Measurements from ENCODE around the gene SRRM5. TPM values are rescaled to one million over a fixed set of nuclear protein-coding genes. Genes with fewer than 3 reads are reported as not detected.
A peak's percentile ranks its signal among the peaks of the same experiment; 100 is the strongest.

Gene SRRM5
- total RNA-seq, 1 donor from 2014 or later, result 0.38 TPM

GRCh38 chr19:43607238-43608205 is 4.4 kb upstream of the SRRM5 start:
- intact Hi-C loops (cut with DNase I), result no loop called here

GRCh38 chr19:43609872-43610271 is 2.0 kb upstream of the SRRM5 start:
- intact Hi-C loops (cut with DNase I), result no loop called here
- no peak for DNase-seq (ENCODE audit: low spot score)

More at GRCh38 chr19:43607238-43608205, 4.4 kb upstream of the SRRM5 start:
- DNase-seq (ENCODE audit: low spot score), result no peak

GRCh38 chr19:43610493-43610892 is 1.4 kb upstream of the SRRM5 start:
- DNase-seq (ENCODE audit: low spot score), result no peak
- intact Hi-C loops (cut with DNase I), result no loop called here

GRCh38 chr19:43612374-43612773 is 486 bp downstream of the SRRM5 start:
- no peak for DNase-seq (ENCODE audit: low spot score)
- intact Hi-C loops (cut with DNase I), result no loop called here

- intact Hi-C loops (cut with DNase I), result no loop called here
- DNase-seq (ENCODE audit: low spot score), result no peak
These were observed 4.4 kb downstream of the SRRM5 start for GRCh38 chr19:43616306-43616705.

GRCh38 chr19:43616954-43617353 is 5.1 kb downstream of the SRRM5 start:
- intact Hi-C loops (cut with DNase I), result no loop called here
- DNase-seq (ENCODE audit: low spot score), result no peak

DNA sequence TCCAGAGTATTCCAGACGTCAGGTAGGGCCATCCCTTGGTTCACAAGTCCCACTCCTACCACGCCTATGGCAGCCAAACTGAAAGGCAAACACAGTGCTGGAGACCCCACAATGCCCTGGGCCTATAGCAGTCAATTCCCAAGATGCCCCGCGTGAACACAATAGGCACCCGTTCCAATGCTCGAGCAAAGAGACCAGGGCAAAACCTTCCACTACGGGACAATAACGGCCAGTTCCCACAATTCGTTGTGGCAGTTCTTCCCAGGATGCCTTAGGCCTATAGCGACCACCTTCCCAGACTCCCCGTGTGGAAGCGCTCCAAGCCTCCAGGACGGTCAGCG is 7.0 kb downstream of the SRRM5 start:
- no peak for DNase-seq (ENCODE audit: low spot score)
- intact Hi-C loops (cut with DNase I), result loop anchor here (1.0 kb wide), 1 partner anchor 23 kb away; the partner anchor contains the start of genes IRGQ and ZNF576

- intact Hi-C loops (cut with DNase I), result loop anchor here (1.0 kb wide), 1 partner anchor 23 kb away; the partner anchor contains the start of genes IRGQ and ZNF576
These were observed 7.6 kb downstream of the SRRM5 start, which contains the start of gene ZNF428 for GRCh38 chr19:43619262-43620060. TSS of gene ZNF428 (minus strand) at chr19:43619629. CDS start at chr19:43614304, 5,325 bp downstream.

DNA sequence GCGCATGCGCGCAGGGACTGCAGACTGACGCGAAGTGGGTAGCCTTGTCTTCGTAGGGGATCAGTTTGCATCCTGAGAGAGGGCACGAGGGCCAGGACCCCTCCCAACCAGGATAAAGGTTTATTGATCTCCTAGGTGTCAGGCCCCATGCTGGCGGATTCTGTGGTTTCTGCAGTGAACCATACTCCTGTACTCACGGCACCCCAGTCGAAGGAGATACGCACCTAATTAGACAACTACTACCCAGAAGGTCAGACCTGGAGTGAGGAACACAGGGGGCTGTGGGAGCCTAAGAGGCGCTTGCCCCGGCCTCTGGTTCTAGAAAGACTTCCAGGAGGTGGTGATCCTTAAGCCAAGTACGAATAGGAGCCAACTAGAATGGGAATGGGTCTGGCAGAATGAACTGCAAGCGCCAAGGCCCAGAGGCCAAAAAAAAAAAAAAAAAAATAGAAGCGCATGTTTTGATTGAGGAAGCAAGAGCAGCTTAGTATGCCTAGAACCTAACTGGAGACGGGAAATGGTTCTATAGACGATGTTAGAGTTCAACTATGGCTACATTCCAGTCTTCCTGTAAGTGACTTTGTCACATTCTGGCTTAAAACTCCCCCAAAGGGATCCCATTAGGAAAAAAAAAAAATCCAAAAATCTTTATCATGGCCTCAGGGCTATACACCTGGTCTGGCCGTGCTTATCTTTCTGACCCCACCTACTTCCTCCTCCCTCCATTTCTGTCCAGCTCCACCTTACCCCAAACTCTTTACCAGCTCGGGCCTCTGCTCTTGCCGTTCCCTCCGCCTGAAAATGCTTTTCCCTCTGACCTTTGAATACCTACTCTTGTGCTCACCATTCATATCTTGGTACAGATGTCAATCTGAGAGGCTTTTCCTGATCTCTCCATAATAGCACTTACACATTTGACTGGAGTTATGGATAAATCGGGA is 8.4 kb downstream of the SRRM5 start:
- no peak for DNase-seq (ENCODE audit: low spot score)
- intact Hi-C loops (cut with DNase I), result no loop called here

More at GRCh38 chr19:43619262-43620060, 7.6 kb downstream of the SRRM5 start, which contains the start of gene ZNF428:
- DNase-seq (ENCODE audit: low spot score), result peak; percentile 92

DNA sequence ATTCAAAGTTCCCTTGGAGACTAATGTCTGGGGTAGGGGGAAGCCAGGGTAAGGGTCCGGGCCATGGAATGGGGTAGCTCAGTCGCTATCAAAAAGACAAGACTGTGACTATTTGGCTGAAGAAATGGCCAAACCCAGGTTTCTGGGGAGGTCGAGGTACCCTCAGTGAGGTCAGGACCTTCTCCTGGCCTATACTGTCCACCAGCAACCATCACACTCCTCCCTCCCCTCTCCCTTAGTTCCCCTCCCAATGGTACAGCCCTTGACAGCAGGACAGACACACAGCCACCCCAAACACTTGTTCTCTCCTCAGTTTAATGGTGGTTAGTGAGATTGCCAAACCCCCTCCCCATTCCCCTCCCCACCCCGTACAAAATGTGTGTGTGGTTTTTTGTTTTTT is 10.2 kb downstream of the SRRM5 start:
- intact Hi-C loops (cut with DNase I), result no loop called here

GRCh38 chr19:43622956-43623355 is 11.1 kb downstream of the SRRM5 start:
- DNase-seq (ENCODE audit: low spot score), result no peak
- intact Hi-C loops (cut with DNase I), result no loop called here

More for the DNA sequence above, 10.2 kb downstream of the SRRM5 start:
- no peak for DNase-seq (ENCODE audit: low spot score)

GRCh38 chr19:43623889-43624670 is 12.2 kb downstream of the SRRM5 start:
- intact Hi-C loops (cut with DNase I), result no loop called here
- DNase-seq (ENCODE audit: low spot score), result no peak

GRCh38 chr19:43624933-43625332 is 13.0 kb downstream of the SRRM5 start:
- intact Hi-C loops (cut with DNase I), result no loop called here
- no peak for DNase-seq (ENCODE audit: low spot score)

GRCh38 chr19:43625918-43626579 is 14.2 kb downstream of the SRRM5 start:
- DNase-seq (ENCODE audit: low spot score), result no peak

GRCh38 chr19:43626838-43627237 is 14.9 kb downstream of the SRRM5 start:
- intact Hi-C loops (cut with DNase I), result no loop called here
- no peak for DNase-seq (ENCODE audit: low spot score)

More at GRCh38 chr19:43625918-43626579, 14.2 kb downstream of the SRRM5 start:
- intact Hi-C loops (cut with DNase I), result no loop called here

DNA sequence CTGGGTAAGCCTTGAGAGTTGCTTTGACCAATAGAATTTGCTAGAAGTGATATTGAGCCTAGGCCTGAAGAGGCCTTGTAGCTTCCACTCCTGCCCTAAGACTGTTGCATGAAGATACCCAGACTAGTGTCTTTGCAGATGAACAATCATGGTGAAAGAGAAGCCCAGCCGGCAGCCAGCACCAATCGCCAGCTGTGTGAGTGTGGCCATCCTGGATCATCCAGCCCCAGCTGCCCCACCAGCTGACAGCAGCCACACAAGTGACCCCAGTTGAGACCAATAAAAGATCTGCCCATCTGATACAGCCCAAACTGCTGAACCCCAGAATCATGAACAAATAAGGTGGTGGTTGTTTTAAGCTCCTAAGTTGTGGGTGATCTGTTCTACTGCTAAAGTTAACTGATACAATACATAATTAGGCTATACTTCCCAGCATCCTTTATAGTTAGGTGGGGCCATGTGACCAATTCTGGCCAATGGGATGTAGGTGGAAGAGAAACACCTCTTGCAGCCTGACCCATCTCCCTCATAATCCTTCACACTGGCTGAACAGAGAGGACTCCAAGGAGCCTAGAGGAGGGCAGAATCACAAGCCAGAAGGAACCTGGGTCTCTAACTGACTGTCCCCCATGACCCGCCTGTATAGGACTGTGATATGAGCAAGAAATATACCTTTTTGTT is 16.9 kb downstream of the SRRM5 start:
- no peak for DNase-seq (ENCODE audit: low spot score)
- intact Hi-C loops (cut with DNase I), result no loop called here

DNA sequence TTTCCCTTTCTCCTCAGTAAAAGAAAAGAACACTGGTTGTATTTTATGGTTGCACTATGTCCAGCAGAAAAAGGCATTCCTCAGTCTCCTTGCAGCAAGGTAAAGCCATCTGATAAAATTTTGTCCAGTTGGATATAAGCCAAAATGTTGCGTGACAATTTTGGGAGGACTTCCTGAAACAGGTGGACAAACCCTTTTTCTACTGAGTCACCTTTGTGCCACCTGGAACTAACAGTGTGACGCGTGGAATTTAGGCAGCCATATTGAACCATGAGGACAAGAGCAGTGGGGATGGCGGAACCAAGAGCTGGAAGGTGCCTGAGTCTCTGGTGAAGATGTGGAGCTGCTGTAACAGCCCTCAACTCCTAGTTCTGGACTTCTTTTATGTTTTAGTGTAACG is 19.6 kb downstream of the SRRM5 start:
- intact Hi-C loops (cut with DNase I), result no loop called here
- DNase-seq (ENCODE audit: low spot score), result no peak
